Activated T-helper 1 cell treated with Interleukin-2 at 50 U/mL for 16 hours (primary cell): ENCODE results near the gene FAM13B.
"Not testable (repeated sequence)": the region's sequence is repeated elsewhere in the genome, so short reads cannot be mapped to it uniquely, and the experiment has no call there.

Source experiments
- DNase-seq: peaks from one replicate; pipeline ENCODE4 v3.0.0-alpha.2; 2020; ENCODE audit warnings: low read depth

FAM13B gene

DNA sequence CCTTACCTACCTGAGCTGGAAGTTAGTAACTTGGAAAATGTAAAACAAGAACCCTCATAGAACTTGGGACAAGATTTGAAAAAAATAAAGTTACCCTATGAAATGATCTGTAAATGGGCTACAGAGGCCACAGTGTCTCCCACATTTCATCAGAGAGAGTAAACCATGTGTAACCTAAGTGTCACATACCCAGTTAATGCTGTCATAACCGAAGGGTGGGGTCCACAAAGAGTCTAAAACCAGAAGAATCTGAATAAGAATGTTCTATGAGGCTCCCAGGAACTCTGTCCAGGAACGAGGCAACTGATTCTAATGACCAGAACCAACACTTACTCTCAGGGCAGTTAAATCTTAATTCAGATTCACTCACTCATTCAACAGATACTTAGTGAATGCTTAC lies 1.0 kb upstream of the FAM13B start:
- no peak for DNase-seq

DNA sequence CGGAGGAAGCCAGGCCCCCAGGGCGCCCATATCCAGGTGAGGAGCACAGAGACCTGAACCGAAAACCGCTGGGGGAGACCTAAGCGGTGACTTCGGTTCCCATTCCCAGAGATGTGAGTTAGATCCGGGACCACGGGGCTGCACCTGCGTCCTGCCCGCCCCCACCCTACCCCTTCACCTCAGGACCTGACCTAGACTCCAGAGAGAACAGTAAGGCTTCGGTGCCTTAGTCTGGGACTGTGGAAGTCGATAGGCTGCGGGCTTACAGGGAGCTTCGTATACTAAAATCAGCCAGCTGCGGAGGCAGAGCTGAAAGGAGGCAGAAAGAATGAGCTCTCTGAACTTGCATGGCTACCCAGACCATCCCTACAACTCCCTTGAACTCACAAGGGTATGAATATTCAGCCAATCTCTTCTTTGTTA lies 518 bp upstream of the FAM13B start:
- DNase-seq = no peak

DNA sequence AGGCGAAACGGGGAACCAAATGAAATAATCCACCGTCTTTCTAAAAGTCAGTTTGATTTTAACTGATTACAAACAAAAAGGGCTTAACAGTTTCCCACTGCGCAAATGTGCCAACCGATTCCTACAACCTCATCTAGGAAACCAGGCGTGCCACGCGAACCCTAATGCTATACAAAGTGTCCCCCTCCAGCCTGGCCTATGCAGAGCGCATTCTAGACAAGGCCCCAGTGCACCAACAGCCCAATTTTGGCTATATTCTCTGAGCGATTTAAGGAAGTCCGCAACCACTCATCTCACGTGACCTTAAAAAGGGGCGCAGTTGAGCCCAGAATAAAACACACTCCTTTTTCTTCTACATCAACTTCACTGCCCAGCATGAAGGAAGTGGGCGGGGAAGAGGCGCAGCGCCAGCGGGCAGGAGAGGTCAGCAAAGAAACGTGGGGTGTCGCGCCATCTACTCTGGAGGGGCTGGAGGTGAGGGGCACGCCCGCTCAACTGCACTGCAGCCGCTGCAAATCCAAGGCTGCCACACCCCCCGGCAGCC lies 779 bp downstream of the FAM13B start:
- DNase-seq = no peak

DNA sequence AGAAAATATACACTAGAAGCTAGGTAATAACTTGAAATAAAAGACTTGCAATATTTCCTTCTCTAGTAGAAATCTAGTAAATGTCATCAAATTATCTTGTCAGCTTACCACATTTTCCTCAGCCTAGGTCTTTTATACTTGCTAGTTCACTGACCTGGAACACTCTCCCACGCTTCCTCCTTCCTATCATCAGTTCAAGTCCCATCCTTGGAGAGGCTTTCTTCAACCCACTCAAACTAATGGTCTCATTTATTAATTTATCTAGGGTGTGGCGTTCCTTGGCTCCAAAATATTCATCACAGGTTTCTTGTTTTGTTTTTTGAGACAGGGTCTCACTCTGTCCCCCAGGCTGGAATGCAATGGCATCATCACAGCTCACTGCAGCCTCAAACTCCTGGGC lies 2.9 kb downstream of the FAM13B start:
- DNase-seq = no peak

DNA sequence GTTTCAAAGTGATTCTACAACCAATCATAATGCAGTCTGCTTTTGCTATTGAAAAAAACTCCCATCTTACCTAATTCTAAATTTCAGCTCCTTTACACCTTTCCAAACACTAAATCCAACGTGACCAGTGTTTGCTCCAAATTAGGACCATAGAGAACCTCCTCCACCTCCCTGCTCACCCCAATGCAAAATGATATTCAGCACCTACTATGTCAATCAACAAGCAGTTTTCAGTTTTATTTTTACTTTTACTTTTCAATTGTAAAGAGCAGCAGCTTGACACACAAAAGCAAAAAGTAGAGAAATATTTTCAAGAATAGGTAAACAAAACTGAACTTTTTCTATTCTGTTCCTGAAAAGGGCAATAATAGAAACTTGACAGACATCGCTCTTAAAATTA lies 3.4 kb downstream of the FAM13B start:
- DNase-seq = no peak

DNA sequence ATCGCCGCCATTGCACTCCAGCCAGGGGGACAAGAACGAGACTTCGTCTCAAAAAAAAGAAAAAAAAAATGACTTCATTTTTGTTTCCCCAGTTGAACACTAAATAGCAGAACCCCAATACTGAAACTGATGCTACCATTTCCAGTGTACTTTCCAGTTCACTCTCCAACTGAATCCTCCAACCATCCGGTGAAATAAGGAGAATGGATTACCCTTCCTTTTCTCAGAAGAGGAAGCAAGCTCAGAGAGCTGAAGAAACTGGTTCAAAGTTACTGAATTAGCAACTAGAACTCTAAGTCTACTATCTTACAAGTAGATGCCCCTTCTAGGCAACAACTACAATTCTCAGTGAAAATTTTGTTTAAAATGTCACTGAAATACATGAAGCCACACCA lies 3.9 kb downstream of the FAM13B start:
- DNase-seq = no peak

DNA sequence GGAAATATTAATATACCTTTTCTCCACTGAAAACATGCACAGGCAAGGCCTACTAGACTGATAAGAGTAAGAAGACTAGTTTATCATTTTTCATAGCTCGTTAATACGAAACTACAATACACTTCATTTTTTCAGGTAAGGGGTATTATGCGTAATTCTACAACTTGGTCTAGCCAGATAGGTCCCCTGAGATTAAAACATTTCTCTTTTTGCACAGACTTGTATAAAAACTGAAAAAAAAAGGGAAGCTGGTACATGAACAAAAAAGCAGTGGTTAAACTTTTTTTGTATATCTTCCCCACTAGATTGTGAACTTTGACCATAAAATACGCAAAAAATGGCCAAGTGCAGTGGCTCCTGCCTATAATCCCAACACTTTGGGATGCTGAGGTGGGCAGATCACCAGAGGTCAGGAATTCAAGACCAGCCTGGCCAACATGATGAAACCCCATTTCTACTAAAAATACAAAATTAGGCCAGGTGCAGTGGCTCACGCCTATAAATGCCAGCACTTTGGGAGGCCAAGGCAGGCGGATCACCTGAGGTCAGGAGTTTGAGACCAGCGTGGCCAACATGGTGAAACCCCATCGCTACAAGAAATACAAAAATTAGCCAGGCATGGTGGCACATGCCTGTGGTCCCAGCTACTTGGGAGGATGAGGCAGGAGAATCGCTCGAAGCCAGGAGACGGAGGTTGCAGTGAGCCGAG lies 4.5 kb downstream of the FAM13B start:
- DNase-seq = not testable (repeated sequence)

DNA sequence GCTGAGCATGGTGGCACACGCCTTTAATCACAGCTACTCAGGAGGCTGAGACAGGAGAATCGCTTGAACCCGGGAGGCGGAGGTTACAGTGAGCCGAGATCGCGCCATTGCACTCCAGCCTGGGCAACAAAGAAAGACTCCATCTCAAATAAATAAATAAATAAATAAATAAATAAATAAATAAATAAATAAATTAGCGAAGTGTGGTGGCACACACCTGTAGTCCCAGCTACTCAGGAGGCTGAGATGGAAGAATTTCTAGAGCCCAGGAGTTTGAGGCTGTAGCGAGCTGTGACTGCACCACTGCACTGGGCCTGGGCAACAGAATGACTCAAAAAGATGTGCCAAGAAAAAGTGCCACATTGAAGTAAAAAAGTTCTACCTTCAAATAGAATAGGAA lies 6.1 kb downstream of the FAM13B start:
- DNase-seq = not testable (repeated sequence)

DNA sequence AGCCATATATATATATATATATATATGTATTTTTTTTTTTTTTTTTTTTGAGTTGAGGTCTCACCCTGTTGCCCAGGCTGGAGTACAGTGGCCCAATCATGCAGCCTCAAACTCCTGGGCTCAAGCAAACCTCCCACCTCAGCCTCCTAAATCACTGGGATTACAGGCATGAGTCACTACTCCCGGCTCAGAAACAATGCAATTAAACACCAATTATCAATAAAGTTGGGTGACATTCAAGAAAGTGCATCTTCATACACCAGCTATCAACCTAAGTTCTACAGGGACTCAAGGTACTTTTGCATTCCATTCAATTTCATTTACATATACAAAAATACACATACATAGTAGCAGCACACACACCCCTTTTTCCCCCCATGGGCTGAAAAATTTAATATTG lies 7.6 kb downstream of the FAM13B start:
- no peak for DNase-seq

DNA sequence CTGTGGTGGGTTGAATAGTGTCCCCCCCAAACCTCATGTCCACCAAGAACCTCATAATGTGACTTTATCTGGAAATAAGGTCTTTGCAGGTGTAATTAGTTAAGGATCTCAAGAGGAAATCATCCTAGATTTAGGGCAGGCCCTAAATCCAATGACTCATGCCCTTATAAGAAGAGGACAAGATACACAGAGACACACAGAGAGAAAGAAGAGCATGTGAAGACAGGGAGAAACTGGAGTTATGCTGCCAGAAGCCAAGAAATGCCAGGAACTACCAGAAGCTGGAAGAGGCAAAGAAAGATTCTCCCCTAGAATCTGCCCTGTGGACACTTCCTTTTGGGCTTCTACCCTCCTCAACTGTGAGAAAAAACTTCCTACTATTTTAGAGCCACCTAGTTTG lies 8.8 kb downstream of the FAM13B start:
- no peak for DNase-seq

DNA sequence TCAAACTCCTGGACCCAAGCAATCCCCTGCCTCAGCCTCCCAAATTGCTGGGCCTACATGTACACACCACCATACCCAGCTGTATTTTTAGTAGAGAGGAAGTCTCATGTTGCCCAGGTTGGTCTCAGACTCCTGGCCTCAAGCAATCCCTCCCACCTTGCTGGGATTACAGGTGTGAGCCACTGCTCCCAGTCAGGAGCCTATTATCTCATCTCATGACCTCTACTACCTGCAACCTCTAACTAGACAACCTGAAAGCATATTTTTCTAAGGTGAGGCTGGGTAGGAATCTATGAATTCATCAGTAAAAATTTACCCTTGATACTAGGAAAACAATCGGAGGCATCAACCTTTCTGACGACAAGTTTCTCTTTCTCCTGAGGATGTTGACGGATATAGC lies 10.0 kb downstream of the FAM13B start:
- no peak for DNase-seq

DNA sequence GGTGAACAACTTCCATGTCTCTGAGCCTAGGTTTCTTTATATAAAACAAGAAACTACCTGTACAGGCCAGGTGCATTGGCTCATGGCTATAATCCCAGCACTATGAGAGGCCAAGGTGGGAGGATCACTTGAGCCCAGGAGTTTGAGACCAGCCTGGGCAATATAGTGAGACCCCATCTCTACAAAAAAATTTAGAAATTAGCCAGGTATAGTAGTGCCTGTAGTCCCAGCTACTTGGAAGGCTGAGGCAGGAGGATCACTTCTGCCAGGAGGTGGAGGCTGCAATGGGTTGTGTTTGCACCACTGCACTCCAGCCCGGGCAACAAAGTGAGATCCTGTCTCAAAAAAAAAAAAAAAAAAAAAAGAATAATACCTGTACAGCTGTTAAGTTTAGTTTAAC lies 11.1 kb downstream of the FAM13B start:
- no peak for DNase-seq

DNA sequence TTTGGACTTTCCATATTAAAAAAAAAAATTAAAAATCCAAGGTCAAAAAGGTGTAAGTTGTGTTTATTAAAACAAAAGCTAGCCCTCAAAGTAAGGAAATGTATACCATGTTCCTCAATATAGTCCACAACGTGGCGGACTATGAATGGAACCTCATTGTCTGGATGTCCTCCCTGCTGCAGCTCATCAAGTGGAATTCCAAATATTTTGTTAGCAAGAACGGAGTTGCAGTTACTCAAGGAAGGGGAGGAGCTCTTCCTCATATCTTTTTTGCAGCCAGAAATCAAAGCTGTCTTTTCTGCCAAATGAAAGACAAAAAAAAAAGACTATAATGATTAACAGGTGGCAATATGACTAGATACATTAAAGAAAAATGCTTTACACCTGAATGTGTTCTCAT lies 14.0 kb downstream of the FAM13B start:
- DNase-seq = no peak

DNA sequence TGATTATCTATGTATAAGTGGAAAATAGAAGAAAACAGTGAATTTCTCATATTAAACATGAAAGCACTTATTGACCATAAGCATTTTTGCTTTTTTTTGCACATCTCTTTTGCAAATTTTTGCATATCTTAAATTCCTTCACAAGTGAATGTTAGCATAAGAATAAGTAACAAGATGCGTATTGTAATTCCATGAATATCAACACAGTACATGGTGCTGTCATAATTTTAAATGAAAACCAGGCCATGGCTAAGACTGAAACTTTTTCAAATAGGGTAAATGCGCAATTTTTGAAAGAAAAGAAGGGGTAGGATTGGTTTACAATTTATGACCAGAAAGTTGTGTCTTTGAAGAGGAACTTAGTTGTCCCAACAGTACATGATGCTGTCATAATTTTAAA lies 17.0 kb downstream of the FAM13B start:
- no peak for DNase-seq

DNA sequence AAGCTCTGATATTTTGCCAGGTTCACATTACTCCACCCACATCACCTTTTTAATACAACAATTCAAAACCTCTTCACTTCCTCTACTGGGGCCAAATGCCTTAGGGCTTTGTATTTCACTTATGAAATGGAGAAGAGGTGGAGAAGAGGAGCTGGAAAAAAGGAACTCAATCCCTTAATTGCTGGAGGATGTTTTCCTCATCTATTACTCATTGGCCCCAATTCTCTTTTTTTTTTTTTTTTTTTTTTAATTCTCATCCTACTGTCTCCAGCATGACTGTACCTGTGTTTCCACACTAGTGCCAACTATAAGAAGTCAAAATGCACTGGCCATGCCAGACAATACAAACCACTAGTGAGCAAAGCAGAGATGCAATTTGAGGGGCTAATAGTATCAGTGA lies 20.9 kb downstream of the FAM13B start:
- DNase-seq = no peak

DNA sequence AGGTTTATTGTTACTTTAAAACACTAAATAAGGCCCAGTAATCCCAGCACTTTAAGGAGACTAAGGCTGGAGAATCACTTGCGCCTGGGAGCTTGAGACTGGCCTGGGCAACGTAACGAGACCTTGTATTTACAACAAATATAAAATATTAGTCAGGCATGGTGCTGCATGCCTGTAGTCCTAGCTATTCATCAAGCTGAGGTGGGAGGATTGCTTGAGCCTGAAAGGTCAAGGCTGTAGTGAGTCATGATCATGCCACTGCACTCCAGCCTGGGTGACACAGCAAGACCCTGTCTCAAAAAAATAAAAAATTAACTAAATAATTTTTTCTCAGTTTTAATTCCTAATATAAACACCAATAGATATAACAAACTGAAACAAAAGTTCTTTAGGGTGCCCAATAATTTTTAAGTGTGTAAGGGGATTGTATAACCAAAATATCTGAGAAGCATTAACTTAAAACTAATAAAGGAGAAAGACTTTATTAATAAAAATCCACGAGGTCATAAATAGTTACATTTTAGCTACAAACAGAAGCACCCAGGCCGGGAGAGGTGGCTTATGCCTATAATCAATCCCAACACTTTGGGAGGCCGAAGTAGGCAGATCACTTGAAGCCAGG lies 32.7 kb downstream of the FAM13B start:
- no peak for DNase-seq

DNA sequence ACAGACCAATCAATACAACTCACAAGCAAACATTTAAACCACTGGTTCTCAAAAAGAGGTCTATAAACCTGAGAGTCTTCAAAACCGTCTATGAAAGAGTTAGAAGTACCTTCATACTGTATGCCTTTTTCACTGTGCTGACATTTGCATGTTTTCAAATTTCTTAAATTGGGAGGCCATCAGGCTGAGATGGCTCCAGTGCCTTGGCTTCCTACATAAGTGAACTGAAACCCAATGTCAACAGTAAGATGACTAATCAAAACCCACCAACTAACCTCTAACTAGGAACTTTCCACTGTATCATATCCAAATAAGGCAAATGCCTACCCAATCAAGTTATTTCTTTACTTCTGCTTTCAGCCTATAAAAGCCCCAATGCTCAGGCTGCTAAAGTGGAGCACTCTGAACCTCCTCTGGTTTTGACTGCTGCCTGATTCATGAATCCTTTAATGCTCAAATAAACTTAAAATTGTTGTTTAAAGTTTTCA lies 35.1 kb downstream of the FAM13B start:
- no peak for DNase-seq

DNA sequence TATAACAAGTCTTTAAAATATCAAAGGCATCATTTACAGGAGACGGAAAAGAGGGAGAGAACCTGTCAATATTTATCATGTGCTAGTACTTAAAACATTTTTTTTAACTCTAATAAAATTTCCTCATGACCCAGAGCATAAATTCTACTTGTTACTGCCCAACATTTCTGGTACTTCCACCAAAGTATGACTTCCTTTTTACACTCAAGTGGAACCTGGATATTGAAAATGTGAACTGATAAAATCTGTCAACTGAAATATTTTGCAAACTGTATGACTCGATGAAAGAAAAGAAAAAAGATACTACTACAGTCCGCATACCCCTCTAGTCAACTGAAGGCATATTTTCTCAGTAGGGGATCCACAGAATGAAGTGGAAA lies 37.1 kb downstream of the FAM13B start:
- no peak for DNase-seq

DNA sequence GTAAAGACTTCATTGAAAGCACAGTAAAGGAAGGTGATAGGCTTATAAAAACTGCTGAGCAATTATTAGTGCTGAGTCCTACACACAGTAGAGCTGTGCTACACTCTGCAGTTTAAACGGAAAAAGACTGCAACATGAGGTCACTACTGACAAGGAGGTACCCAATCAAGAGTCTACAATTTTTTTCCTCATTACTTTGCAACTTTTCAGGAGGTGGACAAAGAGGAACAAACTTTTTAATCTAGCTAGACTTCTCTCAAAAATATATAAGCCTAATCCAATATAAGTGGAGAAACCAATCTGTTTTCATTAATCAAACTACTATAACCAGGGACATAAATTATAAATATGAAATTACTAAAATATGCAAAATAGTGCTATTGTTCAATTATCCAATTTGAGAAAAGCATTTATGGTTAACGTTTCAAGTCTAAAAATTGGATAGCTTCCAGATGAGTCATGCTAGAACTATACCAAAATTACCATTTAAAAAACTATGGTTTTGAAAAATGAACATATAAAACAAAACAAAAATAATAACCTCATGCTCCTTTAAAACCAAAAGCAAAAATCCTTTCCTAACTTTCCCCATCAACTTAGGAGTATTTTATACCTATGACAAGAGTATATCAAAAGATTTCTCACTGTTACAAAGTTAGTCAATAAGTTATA lies 37.7 kb downstream of the FAM13B start:
- DNase-seq = no peak

DNA sequence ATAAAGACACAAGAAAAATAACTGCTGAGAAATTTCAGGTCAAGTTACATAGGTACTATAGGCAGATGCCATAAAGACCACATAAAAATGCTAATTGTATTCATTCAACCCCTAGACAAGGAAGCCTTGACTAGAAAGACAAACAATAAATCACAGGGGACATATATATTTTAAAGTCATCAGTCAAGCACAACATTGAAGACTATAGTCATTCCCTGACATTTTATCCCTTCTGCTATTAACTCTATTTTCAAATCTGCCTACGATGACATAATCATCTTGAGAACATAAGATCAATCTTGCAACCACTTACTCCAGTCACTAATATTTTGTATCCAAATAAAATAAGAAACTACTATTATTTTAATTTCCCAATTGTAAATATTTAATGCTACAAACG lies 38.3 kb downstream of the FAM13B start:
- no peak for DNase-seq

DNA sequence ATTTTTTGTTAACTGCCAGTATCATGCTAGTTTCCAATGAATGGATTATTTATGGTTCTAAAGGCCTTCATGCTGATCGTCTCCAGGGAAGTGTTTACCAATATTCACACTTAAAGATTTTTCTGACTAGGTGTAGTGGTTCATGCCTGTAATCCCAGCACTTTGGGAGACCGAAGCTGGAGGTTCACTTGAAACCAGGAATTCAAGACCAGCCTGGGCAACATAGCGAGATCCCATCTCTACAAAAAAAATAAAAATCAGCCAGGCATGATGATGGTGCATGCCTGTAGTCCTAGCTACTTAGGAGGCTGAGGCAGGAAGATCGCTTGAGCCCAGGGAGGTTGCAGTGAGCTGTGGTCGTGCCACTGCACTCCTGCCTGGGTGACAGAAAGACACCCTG lies 43.5 kb downstream of the FAM13B start:
- DNase-seq = no peak

DNA sequence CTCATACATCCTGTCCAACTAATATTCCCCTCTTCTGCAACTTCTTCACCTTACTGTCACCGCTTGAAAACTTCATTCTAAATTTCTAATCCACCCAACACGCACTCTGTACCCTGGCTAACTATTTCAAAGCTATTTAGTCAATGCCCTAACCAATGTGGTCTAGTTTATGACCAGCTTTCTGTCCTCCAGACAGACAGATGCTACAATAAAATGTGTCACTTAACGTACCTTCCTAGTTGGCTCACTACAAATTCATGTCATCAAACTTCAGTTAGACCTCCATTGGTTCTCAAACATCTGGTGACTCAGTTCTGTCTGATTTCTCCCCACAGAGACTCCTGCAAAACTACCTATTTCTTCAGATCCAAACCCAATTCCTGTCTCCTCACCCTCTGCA lies 57.7 kb downstream of the FAM13B start:
- DNase-seq = no peak

DNA sequence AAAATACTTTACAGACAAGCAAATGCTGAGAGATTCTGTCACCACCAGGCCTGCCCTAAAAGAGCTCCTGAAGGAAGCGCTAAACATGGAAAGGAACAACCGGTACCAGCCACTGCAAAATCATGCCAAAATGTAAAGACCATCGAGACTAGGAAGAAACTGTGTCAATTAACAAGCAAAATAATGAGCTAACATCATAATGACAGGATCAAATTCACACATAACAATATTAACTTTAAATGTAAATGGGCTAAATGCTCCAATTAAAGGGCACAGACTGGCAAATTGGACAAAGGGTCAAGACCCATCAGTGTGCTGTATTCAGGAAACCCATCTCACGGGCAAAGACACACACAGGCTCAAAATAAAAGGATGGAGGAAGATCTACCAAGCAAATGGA lies 62.5 kb downstream of the FAM13B start:
- not testable (repeated sequence) for DNase-seq
